ENCODE results near the gene ING5. TPM values are rescaled to one million over a fixed set of nuclear protein-coding genes. Genes with fewer than 3 reads are reported as not detected.
A peak's percentile ranks its signal among the peaks of the same experiment; 100 is the strongest.

Gene ING5
- total RNA-seq, 6 donors from 2014 or later, result 20.2 to 181 (median 41.5) TPM

- no peak for TF ChIP-seq POLR2AphosphoS5 (IDR thresholded peaks at IDR 0.05)
- no peak for TF ChIP-seq POLR2A (IDR thresholded peaks at IDR 0.05)
- TF ChIP-seq EP300 (IDR thresholded peaks at IDR 0.05), result no peak
- TF ChIP-seq CTCF (IDR thresholded peaks at IDR 0.05), result no peak
- DNase-seq (peak in 1 of 2 donors; percentile 73), ATAC-seq (ENCODE audit: low FRiP score in 2 of 2) (no peak)
- Histone ChIP-seq H3K4me1 (no peaks in the 10 kb centered on the region), H3K27me3 (no peaks in the 10 kb centered on the region), H3K9me3 (no peaks in the 10 kb centered on the region), H3K36me3 (peaks cover 23 to 78% (median 68%) of the 10 kb centered on the region in 4 donors), H3K27ac (no peak overlapping the region), H3K4me3 (no peak overlapping the region)
- 91 to 96% methylated on average over 27 to 42 of the region's 42 CpGs for WGBS, 2 donors
These were observed 29.3 kb upstream of the ING5 start for GRCh38 chr2:241672243-241673188.

- H3K36me3 ChIP-seq, result peaks cover 18 to 78% (median 68%) of the 10 kb centered on the region in 4 donors
- H3K4me3 ChIP-seq, result no peak overlapping the region
- no peak for TF ChIP-seq CTCF (IDR thresholded peaks at IDR 0.05)
- TF ChIP-seq POLR2A (IDR thresholded peaks at IDR 0.05), result no peak
- TF ChIP-seq EP300 (IDR thresholded peaks at IDR 0.05), result no peak
- TF ChIP-seq POLR2AphosphoS5 (IDR thresholded peaks at IDR 0.05), result no peak
- no peak overlapping the region for H3K27ac ChIP-seq
- DNase-seq, result peak in 1 of 2 donors; percentile 42
- 88 to 91% methylated on average over 18 of the region's 18 CpGs for WGBS, 2 donors
- no peaks in the 10 kb centered on the region for H3K9me3 ChIP-seq
- no peaks in the 10 kb centered on the region for H3K27me3 ChIP-seq
- ATAC-seq (ENCODE audit: low FRiP score in 2 of 2), result no peak
- H3K4me1 ChIP-seq, result no peaks in the 10 kb centered on the region
These were observed 28.6 kb upstream of the ING5 start for GRCh38 chr2:241673189-241673663.

- DNase-seq (peak in 1 of 2 donors; percentile 51), ATAC-seq (ENCODE audit: low FRiP score in 2 of 2) (no peak)
- Histone ChIP-seq H3K9me3 (no peaks in the 10 kb centered on the region), H3K4me3 (no peak overlapping the region), H3K4me1 (no peaks in the 10 kb centered on the region), H3K27ac (no peak overlapping the region), H3K27me3 (no peaks in the 10 kb centered on the region), H3K36me3 (peaks cover 11 to 78% (median 64%) of the 10 kb centered on the region in 4 donors)
- 80 to 89% methylated on average over 21 of the region's 21 CpGs for WGBS, 2 donors
- TF ChIP-seq POLR2AphosphoS5 (IDR thresholded peaks at IDR 0.05) (no peak), EP300 (IDR thresholded peaks at IDR 0.05) (no peak), POLR2A (IDR thresholded peaks at IDR 0.05) (no peak)
These were observed 27.8 kb upstream of the ING5 start for GRCh38 chr2:241673797-241674725.

GRCh38 chr2:241675885-241676284, 26.0 kb upstream of the ING5 start:
- H3K27me3 ChIP-seq, result no peaks in the 10 kb centered on the region
- H3K9me3 ChIP-seq, result no peaks in the 10 kb centered on the region
- no peak for ATAC-seq (ENCODE audit: low FRiP score in 2 of 2)
- WGBS, 2 donors, result 84 to 100% methylated on average over 1 to 15 of the region's 17 CpGs
- H3K4me3 ChIP-seq, result no peak overlapping the region
- TF ChIP-seq POLR2AphosphoS5 (IDR thresholded peaks at IDR 0.05) (no peak), EP300 (IDR thresholded peaks at IDR 0.05) (no peak), CTCF (IDR thresholded peaks at IDR 0.05) (no peak), POLR2A (IDR thresholded peaks at IDR 0.05) (no peak)
- no peak for DNase-seq
- H3K36me3 ChIP-seq, result peaks cover 6 to 74% (median 52%) of the 10 kb centered on the region in 4 donors
- H3K4me1 ChIP-seq, result no peaks in the 10 kb centered on the region
- no peak overlapping the region for H3K27ac ChIP-seq
